ENCODE data around the gene GLYATL2.

Gene GLYATL2, protein sequence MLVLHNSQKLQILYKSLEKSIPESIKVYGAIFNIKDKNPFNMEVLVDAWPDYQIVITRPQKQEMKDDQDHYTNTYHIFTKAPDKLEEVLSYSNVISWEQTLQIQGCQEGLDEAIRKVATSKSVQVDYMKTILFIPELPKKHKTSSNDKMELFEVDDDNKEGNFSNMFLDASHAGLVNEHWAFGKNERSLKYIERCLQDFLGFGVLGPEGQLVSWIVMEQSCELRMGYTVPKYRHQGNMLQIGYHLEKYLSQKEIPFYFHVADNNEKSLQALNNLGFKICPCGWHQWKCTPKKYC

DNA sequence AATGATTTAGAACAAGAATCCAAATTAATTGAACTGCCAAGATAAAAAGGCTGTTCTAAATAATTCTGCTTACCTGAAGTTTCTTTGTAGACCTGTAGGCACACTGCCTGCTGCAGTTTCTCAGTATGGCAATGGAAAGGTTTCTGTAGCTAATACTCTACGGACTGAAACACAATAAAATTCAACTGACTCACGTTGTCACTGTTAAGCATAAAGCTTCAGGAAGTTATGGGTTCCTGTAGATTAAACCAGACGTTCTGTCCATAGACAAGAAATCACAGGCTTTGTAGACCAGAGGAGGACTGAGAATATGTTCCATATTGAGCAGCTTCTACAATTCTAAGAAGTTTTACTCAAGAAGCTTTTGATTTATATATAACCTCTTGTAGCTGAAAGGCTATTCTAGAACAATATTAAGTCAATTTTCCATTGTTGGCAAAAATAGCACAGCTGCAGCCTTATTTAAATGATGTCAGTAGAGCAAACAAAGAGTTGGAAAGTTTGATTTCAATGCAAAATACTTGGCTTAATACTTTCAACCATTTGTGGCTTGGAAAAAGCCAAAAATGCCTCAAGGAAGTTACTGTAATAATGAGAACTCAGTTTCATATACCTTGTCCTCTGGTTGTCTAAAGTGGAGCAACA is at the start of gene GLYATL2:
TSS of gene GLYATL2 (minus strand) at position 344 of the 645 bp plus-strand sequence. CDS start 5,092 bp downstream, outside the sequence.
- no peak for ATAC-seq (replicated peaks; ENCODE audit: extremely low read depth, poor library complexity, severe bottlenecking)
- Mint-ChIP-seq H3K27me3 (peaks cover 22% of the 10 kb centered on the region), H3K27ac (ENCODE audit: low read depth) (no peak within 1 kb of the TSS), H3K9me3 (no peaks in the 10 kb centered on the region), H3K36me3 (ENCODE audit: insufficient read depth) (no peaks in the 10 kb centered on the region), H3K4me3 (no peak within 1 kb of the TSS), H3K4me1 (no peaks in the 10 kb centered on the region)
- DNase-seq (ENCODE audit: low spot score in 2 of 2), result no peak

DNA sequence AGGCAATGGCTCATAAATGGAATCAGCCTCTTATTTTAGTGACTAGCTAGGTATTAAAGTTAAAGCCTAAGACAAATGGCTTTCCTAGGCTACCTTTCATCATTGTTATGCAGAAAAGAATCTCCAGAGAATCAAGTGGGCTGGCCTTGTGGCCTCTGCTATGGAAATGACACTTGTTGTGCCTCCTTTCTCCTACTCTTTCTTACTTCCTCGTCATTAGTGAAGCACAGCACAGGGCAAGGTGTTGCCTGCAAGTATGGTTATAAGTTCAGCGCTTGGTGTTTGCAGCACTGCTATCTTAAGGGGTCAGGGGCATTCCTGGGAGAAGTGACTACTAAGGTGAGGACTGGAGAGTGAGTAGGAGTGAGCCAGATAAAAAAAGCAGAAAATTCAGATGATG is 49.4 kb upstream of the GLYATL2 start:
- no peak for DNase-seq (ENCODE audit: low spot score in 2 of 2)
- peaks cover 57% of the 10 kb centered on the region for H3K27me3 Mint-ChIP-seq
- H3K9me3 Mint-ChIP-seq, result no peaks in the 10 kb centered on the region
- ATAC-seq (replicated peaks; ENCODE audit: extremely low read depth, poor library complexity, severe bottlenecking), result no peak
- H3K27ac Mint-ChIP-seq (ENCODE audit: low read depth), result no peak overlapping the region
- no peaks in the 10 kb centered on the region for H3K36me3 Mint-ChIP-seq (ENCODE audit: insufficient read depth)
- no peak overlapping the region for H3K4me3 Mint-ChIP-seq
- H3K4me1 Mint-ChIP-seq, result no peaks in the 10 kb centered on the region

DNA sequence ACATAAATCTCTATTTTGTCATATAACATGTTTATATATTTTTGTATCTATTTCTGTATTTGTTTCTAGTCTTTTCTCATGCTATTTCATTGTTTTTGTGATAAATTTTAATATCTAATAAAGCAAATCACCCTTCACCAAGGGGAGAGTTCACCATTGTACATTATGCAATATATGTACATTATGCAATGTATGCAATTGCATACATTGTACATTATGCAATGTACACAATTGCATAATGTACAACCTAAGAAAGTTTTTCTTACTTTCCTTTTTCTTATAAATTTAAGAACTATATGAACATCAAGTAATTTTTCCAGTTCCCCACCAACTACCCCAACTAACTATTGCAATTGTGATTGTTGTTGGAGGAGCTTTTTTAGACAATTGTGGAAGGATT is 44.1 kb upstream of the GLYATL2 start:
- H3K36me3 Mint-ChIP-seq (ENCODE audit: insufficient read depth), result no peaks in the 10 kb centered on the region
- no peaks in the 10 kb centered on the region for H3K4me1 Mint-ChIP-seq
- peaks cover 36% of the 10 kb centered on the region for H3K27me3 Mint-ChIP-seq
- no peak overlapping the region for H3K4me3 Mint-ChIP-seq
- DNase-seq (ENCODE audit: low spot score in 2 of 2) (no peak), ATAC-seq (replicated peaks; ENCODE audit: extremely low read depth, poor library complexity, severe bottlenecking) (no peak)
- H3K27ac Mint-ChIP-seq (ENCODE audit: low read depth), result no peak overlapping the region
- H3K9me3 Mint-ChIP-seq, result no peaks in the 10 kb centered on the region

DNA sequence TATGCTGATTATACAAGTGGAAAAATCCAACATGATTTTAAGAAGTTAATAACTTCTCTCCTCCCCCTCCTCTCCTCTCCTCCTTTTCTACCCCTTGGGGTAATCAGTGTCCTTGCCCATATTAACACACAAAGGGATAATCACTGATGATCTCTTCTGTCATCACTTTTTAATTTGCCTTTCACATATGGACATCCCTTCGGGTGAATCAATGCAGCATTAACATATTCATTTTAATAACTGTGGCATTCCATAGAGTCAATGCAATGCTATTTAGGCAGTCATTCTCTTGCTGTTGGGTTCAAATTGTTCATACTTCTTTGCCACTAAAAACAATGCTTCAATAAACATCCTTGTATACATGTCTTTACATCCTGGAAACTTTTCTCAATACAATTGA is 42.9 kb upstream of the GLYATL2 start:
- ATAC-seq (replicated peaks; ENCODE audit: extremely low read depth, poor library complexity, severe bottlenecking) (no peak), DNase-seq (ENCODE audit: low spot score in 2 of 2) (no peak)
- H3K27ac Mint-ChIP-seq (ENCODE audit: low read depth), result no peak overlapping the region
- H3K36me3 Mint-ChIP-seq (ENCODE audit: insufficient read depth), result no peaks in the 10 kb centered on the region
- peaks cover 32% of the 10 kb centered on the region for H3K27me3 Mint-ChIP-seq
- H3K4me1 Mint-ChIP-seq, result no peaks in the 10 kb centered on the region
- no peaks in the 10 kb centered on the region for H3K9me3 Mint-ChIP-seq
- H3K4me3 Mint-ChIP-seq, result no peak overlapping the region

DNA sequence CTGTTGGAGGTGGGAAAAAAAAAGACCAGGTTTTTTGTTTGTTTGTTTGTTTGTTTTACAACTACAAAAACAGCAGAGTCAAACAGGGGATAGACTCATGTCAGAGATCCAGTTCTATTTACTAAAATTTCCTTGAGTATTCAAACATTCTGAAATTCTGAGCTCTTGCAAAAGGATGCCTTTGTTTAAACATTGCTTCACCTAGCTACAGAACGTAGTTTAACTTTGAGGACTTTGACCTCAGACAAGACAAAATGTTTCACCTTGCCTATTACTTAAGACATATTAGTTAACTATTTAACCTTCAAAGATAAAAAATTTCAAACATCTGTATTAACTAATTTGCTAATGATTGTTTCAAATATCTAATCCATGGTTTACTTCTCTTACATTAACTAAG is 36.1 kb upstream of the GLYATL2 start:
- DNase-seq (ENCODE audit: low spot score in 2 of 2), result no peak
- Mint-ChIP-seq H3K4me3 (no peak overlapping the region), H3K27ac (ENCODE audit: low read depth) (no peak overlapping the region), H3K9me3 (no peaks in the 10 kb centered on the region), H3K27me3 (peaks cover 15% of the 10 kb centered on the region), H3K4me1 (no peaks in the 10 kb centered on the region), H3K36me3 (ENCODE audit: insufficient read depth) (no peaks in the 10 kb centered on the region)
- ATAC-seq (replicated peaks; ENCODE audit: extremely low read depth, poor library complexity, severe bottlenecking), result no peak

DNA sequence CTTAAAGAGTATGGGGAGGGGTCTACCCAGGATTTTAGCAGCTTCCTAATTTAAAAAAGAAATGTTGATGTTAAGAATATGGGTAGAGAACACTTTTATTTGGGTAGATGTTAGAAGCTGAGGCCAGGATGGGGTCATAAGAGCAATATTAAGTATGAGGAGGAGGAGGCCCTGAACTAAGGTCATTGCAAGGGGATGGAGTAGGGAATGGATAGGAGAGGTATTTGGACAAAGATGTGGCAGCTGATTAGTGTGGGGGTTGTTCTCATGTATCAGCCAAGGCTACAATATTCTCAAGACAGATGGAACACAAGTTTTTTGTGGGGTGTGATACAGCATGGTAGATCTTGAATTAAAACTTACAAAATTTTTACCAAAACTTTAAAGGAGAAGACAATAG is 35.7 kb upstream of the GLYATL2 start:
- Mint-ChIP-seq H3K27me3 (peaks cover 15% of the 10 kb centered on the region), H3K36me3 (ENCODE audit: insufficient read depth) (no peaks in the 10 kb centered on the region), H3K27ac (ENCODE audit: low read depth) (no peak overlapping the region), H3K4me1 (no peaks in the 10 kb centered on the region), H3K4me3 (no peak overlapping the region), H3K9me3 (no peaks in the 10 kb centered on the region)
- ATAC-seq (replicated peaks; ENCODE audit: extremely low read depth, poor library complexity, severe bottlenecking) (no peak), DNase-seq (ENCODE audit: low spot score in 2 of 2) (no peak)

DNA sequence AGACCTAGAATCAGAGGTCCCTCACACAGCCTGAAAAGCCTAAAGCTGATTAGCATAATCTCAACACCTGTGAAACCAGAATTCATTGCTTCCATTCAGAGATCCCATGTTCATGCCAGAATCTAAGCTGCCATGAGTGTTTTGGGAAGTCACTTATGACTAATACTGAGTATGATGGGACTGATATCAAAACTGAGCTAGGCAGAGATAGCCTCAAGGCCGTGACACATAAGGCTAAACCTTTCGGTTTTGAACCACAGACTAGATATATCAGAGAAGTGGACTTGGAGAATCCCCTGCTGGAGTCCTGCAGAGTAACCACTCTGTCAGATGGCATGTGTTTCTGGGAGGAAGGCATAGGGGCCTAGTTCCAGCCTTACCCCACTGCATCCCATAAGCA is 23.1 kb upstream of the GLYATL2 start:
- Mint-ChIP-seq H3K27ac (ENCODE audit: low read depth) (no peak overlapping the region), H3K36me3 (ENCODE audit: insufficient read depth) (no peaks in the 10 kb centered on the region), H3K27me3 (peaks cover 33% of the 10 kb centered on the region), H3K4me3 (no peak overlapping the region), H3K4me1 (no peaks in the 10 kb centered on the region), H3K9me3 (no peaks in the 10 kb centered on the region)
- ATAC-seq (replicated peaks; ENCODE audit: extremely low read depth, poor library complexity, severe bottlenecking) (no peak), DNase-seq (ENCODE audit: low spot score in 2 of 2) (no peak)

DNA sequence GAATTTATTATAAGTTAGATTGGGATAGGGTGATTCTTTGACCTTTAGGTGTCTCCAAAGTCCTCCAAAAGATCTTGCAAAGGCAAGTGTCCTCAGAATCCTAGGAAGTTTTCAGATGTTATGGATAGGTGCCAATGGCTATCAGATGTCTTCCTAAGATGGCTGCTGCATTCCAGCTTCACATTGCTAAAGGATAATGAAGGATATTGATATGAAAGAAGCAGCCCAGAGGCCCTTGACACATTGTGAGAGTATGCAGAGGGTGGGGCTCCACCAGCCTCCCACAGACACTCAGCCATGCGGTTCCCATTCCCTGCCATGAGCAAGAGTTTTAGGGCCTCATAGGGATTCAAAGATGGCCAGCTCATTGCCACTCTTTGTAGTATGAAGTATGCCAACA is 22.3 kb upstream of the GLYATL2 start:
- Mint-ChIP-seq H3K27me3 (peaks cover 40% of the 10 kb centered on the region), H3K36me3 (ENCODE audit: insufficient read depth) (no peaks in the 10 kb centered on the region), H3K4me3 (no peak overlapping the region), H3K4me1 (no peaks in the 10 kb centered on the region), H3K9me3 (no peaks in the 10 kb centered on the region), H3K27ac (ENCODE audit: low read depth) (no peak overlapping the region)
- no peak for DNase-seq (ENCODE audit: low spot score in 2 of 2)
- no peak for ATAC-seq (replicated peaks; ENCODE audit: extremely low read depth, poor library complexity, severe bottlenecking)

DNA sequence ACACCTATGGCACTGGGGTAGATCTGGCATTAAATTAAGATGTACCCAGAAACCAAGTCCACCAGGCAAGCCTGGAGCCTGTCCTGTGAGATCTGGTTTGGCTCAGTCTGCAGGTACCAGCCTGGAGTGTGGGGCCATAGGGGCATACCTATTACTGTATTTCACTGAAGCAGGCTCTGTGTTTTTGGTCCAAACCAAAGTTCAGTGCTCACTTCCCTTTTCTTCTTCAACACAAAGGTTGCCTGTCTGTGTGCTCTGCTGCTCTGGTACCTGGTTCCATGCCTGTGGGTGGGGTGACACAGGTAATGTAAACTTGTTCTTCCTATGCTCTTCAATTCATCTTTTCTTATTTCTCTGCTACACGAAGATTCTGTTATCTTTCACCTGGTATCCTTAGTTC is 19.8 kb upstream of the GLYATL2 start:
- ATAC-seq (replicated peaks; ENCODE audit: extremely low read depth, poor library complexity, severe bottlenecking), result no peak
- H3K9me3 Mint-ChIP-seq, result no peaks in the 10 kb centered on the region

DNA sequence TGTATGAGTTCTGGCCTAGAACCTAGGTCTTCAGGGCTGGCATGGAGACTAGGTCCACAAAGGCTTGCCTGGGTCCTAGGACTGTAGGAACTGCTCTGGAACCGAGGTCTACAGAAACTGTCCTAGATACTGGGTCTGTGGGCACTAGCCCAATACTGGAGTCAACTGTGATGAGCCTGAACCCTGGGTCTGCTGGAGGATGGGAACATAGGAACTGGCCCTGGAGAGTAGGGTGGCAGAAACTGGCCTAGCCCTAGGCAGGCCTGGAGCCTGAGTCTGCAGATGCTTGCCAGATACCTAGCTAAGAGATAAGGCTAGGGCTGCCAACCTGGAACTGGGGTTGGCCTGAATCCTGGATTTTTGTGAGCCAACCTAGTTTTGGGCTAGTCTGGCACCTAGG is 19.2 kb upstream of the GLYATL2 start:
- H3K36me3 Mint-ChIP-seq (ENCODE audit: insufficient read depth), result no peaks in the 10 kb centered on the region

More for the DNA sequence above, 19.8 kb upstream of the GLYATL2 start:
- H3K27me3 Mint-ChIP-seq, result peaks cover 49% of the 10 kb centered on the region
- no peak overlapping the region for H3K4me3 Mint-ChIP-seq
- no peaks in the 10 kb centered on the region for H3K4me1 Mint-ChIP-seq
- no peak overlapping the region for H3K27ac Mint-ChIP-seq (ENCODE audit: low read depth)
- no peaks in the 10 kb centered on the region for H3K36me3 Mint-ChIP-seq (ENCODE audit: insufficient read depth)
- no peak for DNase-seq (ENCODE audit: low spot score in 2 of 2)

DNA sequence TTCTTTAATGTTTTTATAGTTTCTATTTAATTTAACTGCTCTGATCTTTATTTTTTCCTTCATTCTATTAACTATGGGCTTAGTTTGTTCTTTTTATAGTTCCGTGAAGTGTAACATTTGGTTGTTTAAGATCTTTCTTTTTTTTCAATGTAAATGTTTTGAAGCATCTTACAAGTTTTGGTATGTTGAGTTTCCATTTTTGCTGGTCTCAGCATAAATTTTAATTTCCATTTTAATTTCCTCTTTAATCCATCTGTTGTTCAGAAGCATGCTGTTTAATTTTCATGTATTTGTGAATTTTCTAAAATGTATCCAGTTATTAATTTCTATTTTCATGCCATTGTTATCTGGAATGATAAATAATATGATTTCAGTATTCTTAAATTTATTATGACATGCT is 17.0 kb upstream of the GLYATL2 start:
- no peaks in the 10 kb centered on the region for H3K9me3 Mint-ChIP-seq

More for the DNA sequence above, 19.2 kb upstream of the GLYATL2 start:
- no peak overlapping the region for H3K27ac Mint-ChIP-seq (ENCODE audit: low read depth)
- no peak overlapping the region for H3K4me3 Mint-ChIP-seq
- no peaks in the 10 kb centered on the region for H3K9me3 Mint-ChIP-seq
- peaks cover 49% of the 10 kb centered on the region for H3K27me3 Mint-ChIP-seq
- DNase-seq (ENCODE audit: low spot score in 2 of 2), result no peak
- ATAC-seq (replicated peaks; ENCODE audit: extremely low read depth, poor library complexity, severe bottlenecking), result no peak
- H3K4me1 Mint-ChIP-seq, result no peaks in the 10 kb centered on the region

DNA sequence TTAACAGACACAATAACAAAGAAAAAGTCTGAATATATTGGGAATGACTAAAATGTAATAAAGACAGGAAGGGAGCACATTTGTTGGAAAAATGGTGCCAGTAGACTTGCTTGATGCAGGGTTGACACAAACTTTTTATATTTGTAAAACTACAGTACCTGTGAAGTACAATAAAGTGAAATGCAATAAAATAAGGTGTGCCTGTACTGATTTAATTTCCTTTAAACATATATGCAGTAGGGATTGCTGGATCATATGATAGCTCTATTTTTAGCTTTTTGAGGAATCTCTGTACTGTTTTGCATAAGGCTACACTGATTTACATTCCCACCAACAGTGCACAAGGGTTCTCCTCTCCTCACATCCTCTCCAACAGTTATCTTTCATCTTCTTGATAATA is 12.3 kb upstream of the GLYATL2 start:
- H3K9me3 Mint-ChIP-seq, result no peaks in the 10 kb centered on the region
- H3K4me1 Mint-ChIP-seq, result no peaks in the 10 kb centered on the region
- H3K4me3 Mint-ChIP-seq, result no peak overlapping the region
- no peak for DNase-seq (ENCODE audit: low spot score in 2 of 2)
- peaks cover 19% of the 10 kb centered on the region for H3K27me3 Mint-ChIP-seq
- no peak overlapping the region for H3K27ac Mint-ChIP-seq (ENCODE audit: low read depth)
- no peak for ATAC-seq (replicated peaks; ENCODE audit: extremely low read depth, poor library complexity, severe bottlenecking)
- no peaks in the 10 kb centered on the region for H3K36me3 Mint-ChIP-seq (ENCODE audit: insufficient read depth)

More for the DNA sequence above, 17.0 kb upstream of the GLYATL2 start:
- no peak for ATAC-seq (replicated peaks; ENCODE audit: extremely low read depth, poor library complexity, severe bottlenecking)
- Mint-ChIP-seq H3K4me1 (no peaks in the 10 kb centered on the region), H3K27me3 (peaks cover 57% of the 10 kb centered on the region), H3K4me3 (no peak overlapping the region), H3K27ac (ENCODE audit: low read depth) (no peak overlapping the region), H3K36me3 (ENCODE audit: insufficient read depth) (no peaks in the 10 kb centered on the region)
- DNase-seq (ENCODE audit: low spot score in 2 of 2), result no peak

DNA sequence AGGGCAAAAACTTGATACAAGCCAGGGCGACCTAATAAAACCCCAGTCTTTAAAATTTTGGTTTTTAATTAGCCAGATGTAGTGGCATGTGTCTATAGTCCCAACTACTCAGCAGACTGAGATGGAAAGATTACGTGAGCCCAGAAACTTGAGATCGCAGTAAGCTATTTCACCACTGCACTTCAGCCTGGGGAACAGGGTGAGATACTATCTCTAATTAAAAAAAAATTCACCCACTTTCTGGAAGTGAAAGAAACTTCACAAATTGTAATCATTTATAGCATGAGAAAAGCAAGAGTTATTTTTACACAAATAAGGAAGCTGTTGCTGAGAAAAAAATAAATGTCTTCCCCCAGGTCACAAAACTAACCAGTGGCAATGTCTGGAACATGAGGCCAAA is 882 bp upstream of the GLYATL2 start:
- no peak for DNase-seq (ENCODE audit: low spot score in 2 of 2)
- H3K27me3 Mint-ChIP-seq, result peaks cover 25% of the 10 kb centered on the region
- no peaks in the 10 kb centered on the region for H3K36me3 Mint-ChIP-seq (ENCODE audit: insufficient read depth)
- no peak for ATAC-seq (replicated peaks; ENCODE audit: extremely low read depth, poor library complexity, severe bottlenecking)
- no peak overlapping the region for H3K27ac Mint-ChIP-seq (ENCODE audit: low read depth)
- H3K4me3 Mint-ChIP-seq, result no peak overlapping the region
- H3K9me3 Mint-ChIP-seq, result no peaks in the 10 kb centered on the region
- no peaks in the 10 kb centered on the region for H3K4me1 Mint-ChIP-seq

Measured in central memory CD8-positive, alpha-beta T cell (primary cell).